ENCODE measurements around the gene CAPN8.

The CAPN8 gene

DNA sequence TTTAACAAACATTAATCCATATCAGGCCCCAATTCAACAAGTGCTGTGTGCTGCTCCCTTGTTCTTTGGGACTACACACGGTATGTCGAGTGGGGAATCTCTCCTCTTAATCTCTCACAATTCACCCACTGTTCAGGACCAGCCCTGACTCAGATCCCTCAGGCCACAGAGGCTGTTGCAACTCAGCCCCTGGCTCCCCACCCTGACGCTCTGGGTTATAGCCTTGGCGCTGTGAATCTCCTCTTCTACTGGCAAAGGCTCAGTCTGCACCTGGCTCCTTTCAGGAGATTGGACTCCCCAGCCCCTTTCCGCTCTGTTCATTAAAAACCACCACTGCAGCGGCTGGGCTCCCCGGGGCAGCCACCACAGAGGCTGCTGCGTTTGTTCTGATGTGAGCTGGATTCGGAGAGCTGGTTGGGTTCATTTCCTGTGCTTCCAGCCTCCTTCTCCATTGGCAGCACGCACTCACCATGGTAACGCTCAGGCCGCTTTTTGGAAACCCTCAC is 13.0 kb downstream of the CAPN8 start:
- DNase-seq = no peak

DNA sequence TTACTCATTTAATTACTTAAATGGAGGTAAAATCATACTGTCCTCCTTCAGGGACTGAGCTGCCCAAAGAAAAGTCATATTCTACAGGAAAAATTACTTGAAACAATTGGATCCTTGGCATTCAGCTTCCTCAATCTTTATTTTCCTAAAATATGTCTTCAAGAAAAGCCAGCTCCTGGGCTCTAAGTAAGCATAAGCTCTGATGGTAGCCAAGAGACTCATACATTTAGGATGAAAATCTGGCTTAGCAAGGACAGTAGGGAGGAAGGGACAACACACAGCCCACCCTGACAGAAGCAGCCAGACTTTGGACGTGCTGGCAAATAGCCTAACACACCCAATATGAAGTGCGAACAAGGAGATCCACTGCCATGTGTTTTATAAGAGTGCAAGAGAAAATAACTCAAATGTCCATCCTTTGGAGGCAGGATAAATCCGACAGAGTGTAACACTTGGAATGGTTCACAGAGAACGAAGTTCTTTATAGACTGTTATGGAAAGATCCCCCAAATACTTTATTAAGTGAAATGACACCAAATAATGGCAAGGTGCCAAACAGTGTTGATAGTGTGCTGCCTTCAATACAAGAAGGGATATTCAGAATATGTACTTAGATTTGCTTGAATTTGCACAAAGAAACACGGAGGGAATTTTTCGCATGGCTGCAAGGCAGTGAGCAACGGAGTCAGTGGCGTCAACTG is 14.1 kb downstream of the CAPN8 start:
- no peak for DNase-seq

DNA sequence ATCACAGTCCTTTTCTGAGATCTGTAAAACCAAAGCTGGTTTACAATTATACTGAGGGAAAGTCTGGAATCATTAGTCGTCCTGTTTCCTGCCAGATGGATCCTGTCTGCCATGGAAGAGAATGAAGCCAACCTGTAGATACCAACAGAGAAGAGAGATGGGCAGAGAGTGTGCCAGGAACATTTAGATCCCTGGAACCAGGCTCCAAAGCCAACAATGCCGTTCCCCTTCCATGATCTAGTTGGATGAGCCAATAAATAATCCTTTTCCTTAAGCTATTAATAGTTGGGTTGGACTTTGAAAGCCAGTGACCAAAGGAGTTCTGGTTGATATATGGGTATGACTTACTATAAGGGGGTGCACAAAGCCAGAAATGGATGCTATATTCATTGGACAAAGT is 15.0 kb downstream of the CAPN8 start:
- DNase-seq = no peak

DNA sequence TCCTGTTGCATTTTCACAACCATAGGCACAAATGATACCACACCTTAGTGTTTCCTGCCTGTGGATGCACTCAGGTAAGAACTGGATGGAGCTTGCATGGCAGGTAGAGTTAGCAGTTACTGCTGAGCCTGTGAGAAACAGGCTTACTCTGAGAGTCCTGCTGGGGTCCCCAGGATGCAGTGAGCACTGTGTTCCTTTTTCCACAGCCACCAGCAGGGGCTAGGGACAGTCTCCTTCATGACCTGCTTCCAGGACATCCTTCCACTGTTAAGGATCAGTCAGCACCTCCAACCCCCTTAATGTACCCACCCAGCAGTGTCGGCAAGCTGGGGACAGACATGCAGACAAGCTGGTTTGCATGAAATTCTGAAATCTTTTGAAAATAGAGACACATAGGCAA is 16.3 kb downstream of the CAPN8 start:
- no peak for DNase-seq

DNA sequence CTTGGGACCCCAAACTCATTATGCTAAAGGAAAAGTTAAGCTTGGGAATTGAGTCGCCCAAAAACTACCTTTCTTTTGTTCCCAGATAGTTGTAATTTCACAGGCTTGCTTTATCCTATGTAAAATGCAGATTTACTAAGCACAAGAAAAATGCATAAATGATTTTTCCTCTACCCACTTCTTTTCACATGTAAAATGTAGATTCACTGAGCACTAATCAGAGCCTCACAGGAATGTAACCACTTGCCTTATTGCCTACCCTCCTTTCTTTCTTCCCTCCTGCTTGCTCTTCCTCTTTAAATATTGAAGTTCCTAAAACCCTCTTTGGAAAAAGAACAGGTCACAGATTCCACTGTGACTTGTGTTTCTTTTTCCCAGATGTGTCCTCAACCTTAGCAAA is 18.3 kb downstream of the CAPN8 start:
- no peak for DNase-seq

DNA sequence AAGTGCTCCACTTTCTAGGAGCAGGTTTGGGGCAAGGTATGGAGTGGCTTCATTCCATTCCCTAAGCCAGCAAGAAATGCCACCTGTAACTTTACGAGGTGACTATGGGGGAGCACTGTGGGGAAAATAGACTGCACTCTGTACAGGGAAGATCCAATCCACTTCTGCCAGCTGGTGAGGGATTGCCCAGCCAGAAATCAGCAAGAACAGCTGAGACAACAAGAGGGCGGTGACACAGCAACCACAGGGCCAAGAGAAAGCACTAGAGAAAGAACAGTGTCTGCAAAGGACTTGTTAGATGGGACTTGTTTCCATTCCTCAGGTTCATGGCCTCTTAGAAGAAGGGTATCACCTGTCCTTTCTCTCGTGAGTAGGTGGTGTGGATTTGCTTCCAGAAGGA is 19.6 kb downstream of the CAPN8 start:
- DNase-seq = no peak

DNA sequence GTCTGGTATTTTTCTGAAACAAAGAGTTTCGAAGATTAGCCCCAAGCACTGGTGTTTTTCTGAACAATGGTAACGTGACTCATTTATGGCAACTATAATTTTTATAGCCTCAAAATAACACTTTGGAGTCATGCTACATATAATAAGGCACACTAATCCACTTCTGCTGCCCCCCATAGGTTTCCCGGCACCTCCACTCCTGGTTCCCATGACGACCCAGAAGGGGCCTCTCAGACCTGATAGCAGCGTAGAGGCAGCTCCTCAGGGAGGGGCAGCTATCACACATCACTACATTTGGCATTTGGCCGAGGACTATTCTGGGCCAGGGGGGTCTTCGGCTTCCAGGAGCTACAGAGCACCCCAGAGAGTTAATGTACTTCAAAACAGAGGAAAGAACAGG is 23.3 kb downstream of the CAPN8 start:
- DNase-seq = no peak

DNA sequence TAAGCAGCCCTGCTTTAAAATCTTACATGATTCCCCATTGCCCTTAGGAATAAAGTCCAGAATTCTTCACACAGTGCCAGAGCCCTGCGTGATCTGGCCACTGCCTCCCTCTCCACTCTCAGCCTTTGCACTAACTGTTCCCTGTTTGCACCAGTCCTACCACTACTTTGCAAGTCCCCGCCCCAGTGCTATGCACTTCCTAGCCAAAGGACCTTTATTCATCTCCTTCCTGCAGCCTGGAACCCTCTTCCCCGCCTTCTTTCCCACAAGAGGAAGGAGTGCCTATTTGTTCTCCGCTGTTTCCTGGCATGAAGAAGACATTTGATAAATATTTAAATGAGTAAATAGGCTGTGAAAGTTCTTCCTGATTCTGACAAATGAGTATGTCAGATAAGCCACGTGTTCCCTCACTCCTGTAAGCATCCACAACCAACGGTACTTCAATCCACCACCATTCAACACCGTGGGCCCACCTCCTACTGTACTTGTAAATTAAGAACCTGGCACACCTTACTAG is 23.9 kb downstream of the CAPN8 start:
- no peak for DNase-seq

DNA sequence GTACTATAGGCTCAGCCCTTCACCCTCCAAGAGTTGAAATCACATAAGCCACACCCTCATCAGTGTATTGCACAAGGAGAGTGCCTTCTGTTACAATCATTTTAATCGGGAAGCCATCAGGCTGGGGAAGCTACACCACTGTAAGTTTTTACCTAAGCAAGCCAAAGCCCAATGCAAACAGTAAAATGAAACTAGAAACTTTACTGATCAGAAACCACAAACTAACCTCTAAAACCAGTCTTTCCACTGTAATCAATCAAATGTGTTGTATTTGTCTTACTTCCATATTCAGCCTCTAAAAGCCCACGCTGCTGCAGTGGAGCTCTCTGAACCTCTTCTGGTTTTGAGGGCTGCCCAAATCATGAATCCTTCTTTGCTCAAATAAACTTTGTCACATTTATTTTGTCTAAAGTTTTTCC is 26.2 kb downstream of the CAPN8 start:
- no peak for DNase-seq

DNA sequence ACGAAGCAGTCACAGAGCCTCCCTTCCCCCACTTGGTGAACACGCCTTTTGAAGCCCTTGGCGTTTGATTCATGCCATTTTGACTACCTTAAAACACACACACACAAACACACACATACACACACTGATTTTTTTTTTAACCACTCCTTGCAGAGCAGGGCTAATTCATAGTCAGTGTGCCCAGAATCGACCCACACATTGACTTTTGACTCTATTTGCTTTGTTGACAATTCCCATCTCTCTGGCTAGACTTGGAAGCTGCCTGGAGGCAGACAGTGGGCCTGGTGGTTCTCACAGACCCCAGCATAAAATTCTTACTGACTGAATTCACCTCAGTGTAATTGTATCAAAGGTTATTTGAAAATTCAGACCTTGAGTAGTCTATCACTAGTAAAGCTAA is 30.3 kb downstream of the CAPN8 start:
- no peak for DNase-seq

DNA sequence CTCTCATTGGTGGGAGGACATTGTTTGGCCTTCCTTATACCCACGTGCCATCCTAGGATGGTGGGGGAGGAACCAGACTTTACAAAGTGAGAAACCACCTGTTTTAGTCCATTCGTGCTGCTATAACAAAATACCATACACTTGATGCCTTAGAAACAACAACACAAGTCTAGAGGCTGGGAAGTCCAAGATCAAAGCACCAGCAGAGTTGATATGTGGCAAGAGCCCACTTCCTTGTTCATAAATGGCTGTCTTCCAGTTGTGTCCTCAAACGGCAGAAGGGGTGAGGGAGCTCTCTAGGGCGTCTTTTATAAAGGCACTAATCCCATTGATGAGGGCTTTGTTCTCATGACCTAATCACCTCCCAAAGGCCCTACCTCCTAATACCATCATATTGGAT is 31.1 kb downstream of the CAPN8 start:
- DNase-seq = no peak

DNA sequence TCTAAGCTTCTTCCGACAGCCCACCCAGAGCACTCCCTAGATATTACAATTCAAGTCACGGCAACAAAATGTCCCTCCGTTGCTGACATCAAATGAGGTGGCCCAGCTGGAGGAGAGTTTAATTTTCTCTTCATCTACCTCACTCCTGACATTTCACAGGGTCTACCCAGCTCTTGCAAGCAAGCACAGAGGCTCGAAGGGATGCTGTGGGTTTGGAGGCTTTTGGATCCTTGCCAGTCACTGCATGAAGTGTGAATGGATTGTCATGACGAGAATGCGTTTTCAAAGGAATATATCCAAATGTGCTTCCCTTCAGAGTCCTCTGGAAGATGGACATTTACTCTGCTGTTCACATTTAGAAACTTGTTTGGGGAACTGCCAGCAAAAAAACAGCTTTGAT is 33.5 kb downstream of the CAPN8 start:
- DNase-seq = no peak

DNA sequence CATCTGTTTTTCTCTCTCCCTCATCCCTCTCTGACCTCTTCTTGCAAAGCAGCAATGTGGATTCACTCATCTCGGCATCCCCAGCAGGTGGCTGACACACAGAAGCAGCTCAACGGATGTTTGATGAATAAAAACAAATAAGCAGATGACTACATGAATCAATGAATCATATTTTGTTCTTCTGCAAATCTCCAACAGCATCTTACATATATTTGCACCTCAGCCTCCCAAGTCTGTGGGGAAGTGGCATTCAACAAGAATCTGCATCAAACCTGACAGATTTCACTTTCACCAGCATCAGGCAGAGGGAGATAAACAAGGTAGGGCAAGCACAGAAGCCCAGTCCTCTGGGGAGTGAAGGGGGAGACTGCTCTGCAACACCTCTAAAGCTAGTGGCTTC is 34.0 kb downstream of the CAPN8 start:
- DNase-seq = no peak

DNA sequence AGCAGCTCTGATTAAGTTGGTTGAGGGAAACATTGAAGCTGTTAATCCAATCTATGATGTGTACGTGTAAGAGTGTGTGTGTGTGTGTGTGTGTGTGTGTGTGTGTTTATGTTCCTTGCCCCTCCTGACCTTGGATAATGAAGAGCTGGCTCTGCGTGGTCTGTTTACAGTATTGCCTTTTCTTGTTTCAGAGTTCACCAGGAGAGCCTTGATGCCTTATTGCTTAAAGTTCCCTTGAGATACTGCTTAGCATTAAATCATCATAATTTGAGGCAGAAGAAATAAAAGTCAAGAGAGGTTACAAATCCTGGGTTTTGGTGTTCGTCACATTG is 36.4 kb downstream of the CAPN8 start:
- DNase-seq = no peak

DNA sequence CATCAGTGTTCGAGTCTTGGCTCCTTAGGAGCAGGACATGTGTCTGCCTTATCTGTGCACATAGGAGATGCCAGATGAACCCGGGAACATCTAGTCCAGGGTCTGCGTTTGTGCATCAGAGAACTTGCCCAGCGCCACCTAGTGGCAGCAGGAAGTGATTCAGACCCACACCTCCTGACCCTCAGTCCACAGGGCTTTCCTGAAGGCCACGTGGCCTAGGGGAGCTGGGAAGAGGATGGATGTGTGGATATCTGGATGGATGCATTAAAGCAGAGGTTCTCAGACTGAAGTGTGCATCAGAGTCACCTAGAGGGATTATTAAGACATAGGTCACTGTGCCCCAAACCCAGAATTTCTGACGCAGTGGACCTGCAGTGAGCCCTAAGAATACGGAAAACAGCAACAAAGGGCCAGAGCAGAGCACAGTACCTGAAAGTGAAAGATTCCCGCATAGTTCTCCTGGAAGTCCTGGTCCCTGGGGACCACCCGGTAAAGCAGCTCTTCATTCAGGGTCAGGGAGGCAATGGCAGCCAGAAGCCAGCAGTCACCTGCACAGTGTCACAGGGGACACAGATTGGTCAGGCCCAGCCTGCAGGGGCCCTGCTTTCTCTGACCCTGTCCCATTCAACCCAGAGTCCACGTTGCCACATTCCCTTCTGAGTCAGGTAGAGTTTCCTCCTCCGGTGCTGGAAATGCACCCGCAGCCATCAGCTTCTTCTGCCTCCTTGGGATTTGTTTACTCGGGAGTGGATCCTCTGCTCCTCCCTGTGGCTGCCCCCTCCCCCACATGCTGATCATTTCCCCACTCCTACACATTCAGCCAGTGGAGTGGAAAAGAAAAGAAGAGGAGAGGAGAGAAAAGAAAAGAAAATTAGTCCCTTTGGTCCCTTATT is 37.0 kb downstream of the CAPN8 start:
- peak; percentile 16 to 31 for DNase-seq

DNA sequence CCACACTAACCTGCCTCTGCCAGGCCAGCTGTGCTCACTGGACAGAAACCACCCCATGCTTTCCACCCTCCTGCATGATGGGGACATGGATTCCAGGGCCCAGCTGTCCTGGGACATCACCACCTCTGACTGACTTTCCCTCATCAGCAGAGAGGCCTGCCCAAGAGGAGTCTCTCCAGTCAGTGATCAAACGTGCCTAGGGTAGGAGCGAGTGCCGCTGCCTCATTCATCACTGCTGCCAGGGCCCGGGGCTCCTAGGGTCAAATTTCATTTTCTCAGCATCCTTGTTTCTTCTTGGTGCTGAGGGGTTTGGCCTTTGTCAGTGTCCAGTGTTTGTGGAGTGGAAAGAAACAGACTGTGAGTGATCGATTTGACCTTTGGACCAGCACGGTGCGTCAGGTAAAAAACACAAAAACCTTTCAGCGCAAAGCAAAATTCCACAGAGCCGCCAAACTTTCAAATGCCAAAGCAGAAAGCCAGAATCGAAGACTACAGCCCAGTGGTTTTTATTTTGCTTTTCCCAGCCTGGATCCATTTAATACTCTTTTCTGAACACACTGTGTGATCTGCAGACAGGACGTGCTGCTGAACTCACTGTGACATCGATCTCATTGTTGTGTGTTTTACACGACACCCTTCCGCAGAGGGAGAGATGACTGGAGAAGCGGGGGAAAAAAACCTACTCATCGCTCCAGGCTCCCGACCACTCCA is 43.2 kb downstream of the CAPN8 start:
- no peak for DNase-seq

DNA sequence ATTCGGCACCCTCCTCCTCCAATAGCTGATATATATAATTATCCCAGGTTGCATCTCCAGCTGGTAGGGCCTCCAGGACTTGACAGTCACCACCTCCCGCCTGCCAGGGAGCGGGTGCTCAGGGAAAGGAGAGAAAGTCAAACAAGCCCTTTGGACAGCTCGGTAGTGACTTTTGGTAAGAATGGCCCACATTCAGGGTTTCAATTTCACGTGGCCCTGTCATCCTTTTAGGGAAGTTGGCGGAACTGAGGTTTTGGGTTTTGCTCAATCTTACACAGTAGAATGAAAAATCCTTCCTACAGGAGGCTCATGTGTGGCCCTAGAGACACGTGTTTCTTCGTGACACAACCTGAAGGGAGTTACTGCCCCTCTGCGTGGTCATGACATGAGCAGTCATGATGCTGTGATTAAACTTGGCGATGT is 44.2 kb downstream of the CAPN8 start:
- peak in 1 of 2 donors; percentile 11 for DNase-seq

DNA sequence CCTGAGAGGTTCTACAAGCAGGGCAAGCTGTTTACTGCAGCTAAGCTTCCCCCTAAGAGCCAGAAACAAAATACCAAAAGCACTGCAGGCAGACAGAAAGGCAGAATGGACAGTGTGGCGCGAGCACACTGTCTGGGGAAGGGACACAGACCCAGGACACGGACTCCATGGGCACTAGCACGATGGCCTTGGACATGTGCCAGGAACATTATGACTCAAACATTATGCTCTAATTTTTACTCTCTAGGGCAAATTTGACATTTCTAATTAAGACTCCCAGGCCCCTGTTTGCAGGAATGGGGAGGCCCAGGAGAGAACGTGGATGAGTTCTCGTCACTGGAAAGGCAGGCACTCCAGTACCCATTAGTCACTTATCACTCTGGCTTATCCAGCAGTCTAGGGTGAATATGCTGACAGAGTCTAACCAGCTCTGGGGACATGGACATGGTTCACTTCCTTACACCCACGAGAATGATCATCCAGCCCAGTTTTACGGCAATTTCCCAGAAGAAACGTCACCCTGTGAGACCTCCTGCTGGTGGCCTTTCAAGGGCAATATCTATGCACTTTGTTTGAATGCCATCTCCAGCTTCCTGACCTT is 45.1 kb downstream of the CAPN8 start:
- no peak for DNase-seq

DNA sequence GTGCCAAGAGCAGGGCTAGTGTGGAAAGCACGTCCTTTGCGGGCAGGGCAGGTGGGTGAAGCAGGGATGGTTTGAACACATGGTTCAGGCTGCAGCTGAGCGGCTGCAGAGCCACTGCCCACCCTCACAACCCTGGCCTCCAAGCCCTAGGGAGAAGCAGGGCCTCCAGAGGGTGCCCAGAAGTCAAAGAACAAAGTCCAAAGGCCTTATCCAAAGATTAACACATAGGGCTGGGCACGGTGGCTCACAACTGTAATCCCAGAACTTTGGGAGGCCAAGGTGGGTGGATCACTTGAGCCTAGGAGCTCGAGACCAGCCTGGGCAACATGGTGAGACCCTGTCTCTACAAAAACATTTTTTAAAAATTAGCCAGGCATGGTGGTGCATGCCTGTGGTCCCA is 46.8 kb downstream of the CAPN8 start:
- DNase-seq = no peak

DNA sequence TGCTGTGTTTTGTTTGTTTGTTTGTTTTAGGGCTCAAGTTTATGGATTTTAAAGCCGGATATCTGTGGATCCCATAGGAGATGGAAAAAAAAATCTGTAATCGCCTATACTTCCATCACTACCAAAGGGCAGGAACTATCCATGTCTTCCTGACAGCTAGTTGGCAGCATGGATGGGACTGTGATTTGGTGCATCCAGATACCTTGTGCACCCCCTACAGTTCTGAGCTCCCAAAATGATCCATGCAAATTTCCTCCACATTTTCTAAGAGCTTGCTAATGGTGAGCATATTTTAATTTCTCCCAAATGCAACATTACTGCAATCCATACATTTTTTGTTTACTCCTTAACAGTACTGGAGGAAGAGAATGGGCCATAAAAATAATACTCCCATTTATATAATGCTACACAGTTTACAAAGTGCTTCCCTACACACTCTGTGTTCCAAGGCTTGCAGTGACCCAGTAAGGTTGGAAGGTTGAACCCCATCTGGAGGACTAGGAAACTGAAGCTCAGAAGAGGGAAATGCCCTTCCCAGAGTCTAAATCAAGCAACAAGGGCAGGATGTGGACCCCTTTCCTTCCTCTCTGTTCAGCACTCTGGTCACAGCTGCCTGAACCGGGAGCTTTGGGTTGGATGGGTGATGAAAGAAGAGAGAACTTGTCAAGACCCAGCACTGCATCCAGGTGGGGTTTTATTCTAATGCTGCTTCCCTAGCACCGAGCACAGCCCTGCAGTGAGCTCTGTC is 48.0 kb downstream of the CAPN8 start:
- DNase-seq = no peak

DNA sequence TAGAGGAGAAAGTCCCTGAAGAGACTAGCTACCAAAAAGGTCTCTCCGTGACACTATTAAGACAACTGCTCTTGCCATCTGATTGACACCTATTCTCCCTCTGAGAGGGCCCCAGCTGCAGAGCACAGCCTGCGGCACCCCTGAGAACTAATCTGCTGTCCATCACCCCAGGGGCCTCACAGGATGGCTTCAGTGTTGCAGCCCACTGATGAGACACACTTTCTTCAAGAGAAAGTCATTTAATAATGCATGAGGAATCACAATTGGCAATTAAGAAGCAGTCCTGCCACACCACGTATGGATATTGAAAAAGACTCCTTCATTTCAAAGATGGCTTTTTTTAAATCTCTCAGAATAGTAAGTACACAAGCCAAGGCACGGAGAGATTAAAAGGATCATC is 48.9 kb downstream of the CAPN8 start:
- no peak for DNase-seq

DNA sequence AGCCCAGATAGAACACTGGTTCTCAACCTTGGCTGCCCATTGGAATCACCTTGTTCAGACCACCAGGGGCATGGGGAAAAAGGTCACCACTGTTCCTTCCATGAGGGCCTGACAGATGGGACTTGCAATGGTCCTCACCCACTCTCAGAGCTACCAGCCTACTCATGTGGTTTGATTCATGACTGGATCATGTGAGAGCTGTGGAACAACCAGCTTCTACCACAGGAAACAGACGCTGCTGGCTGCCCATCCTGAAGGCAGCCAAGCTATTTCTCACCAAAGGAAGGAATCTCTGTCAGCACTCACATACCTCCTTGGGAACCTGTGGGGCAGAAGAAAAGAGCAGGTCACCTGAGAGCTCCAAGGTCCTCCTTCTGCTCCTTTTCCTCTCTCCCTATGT is 53.6 kb downstream of the CAPN8 start:
- DNase-seq = no peak
